A549 treated with RU486 at 1 μM for 4 hours (cell line): Measurements from ENCODE around the gene SPOP. TPM values are rescaled to one million over a fixed set of nuclear protein-coding genes. Genes with fewer than 3 reads are reported as not detected.

Experiments
- total RNA-seq: library from RNA; stranded (reverse); fragments of 200-300 nt; extraction: Qiagen RNA extraction; gene quantifications from 5 replicates; pipeline ENCODE4 v1.2.3, GENCODE V29; 2022; ENCODE audit warnings: low read depth

The SPOP gene
- total RNA-seq = 33.9 to 47.1 TPM (median 37.1 TPM) in 5 replicates

DNA sequence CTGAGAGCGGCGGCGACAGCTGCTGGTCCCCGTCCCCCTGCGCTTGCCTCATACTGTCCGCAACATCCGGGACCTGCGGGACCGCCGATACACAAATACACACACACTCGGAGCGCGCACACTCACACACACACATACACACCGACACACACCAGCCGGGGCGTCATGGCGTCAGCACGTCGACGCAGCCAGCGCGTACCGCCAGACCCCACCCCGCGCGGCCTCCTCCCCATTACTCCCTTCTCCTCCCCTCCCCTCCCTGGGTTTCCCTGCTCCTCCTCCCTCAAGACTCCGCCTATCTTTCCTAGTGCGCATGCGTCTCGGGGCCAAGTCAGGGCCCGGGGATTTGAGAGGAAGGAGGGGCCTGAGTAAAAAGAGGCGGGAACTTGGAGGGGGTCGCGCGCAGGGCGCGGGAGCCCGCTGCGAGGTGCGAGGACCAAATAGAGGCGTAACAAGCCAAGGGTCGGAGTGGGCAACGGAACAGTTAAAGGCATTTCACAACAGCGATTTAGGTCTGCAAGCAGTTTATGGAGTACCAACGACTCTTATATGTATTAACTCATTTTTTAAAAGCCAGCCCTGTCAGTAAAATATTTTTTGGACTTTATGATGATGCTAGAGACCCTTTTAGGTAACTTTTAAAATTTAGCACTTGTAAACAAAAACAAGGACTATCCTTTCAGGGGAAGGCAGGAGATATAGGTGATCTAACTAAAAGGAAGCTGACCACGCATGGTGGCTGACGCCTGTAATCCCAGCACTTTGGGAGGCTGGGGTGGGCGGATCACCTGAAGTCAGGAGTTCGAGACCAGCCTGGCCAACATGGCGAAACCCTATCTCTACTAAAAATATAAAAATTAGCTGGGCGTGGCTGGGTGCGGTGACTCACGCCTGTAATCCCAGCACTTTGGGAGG lies at the start of gene SPOP:
Gene SPOP (minus strand): TSS at position 165 of the 915 bp plus-strand sequence. CDS start 55,287 bp downstream, outside the sequence.

DNA sequence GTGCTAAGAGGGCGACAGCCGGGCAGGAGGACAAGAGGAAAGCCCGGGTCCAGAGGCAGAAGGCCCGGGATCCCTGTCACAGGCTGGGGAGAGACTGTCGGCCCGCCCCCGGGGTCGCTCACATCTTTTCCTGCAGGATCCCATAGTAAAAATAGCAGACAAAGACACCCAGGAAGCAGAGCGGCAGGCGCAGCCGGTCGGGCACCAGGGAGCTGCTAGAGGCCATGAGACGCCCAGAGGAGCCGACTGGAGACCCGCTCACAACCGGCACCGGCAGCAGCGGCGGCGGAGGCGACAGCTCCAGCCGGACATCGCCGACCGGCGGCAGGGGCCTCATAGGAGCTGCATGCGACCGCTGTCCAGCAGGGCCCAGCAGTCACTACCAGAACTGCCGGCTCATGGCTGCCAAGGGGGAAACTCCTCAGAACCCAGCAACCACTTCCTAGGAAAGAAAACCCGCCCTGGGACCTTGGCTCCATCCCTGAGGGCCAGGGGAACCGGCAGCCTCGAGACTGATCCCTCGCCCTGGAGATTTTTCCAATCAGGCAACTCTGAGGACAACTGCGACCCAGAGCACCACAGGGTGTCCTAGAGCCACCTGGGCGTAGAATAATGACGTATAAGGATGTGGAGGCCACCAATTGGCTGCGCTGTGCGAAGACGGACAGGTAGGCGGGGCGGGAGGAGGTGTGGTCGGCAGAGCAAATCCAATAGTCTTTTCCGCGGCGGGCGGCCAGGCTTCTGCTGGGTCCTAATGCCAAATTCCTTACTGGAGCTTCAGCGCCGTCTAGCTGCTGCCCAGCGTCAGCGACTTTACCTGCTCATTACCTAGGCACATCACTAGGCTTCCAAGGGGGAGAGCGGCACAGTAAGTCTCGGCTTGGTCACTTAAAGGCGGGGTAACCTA lies 30.0 kb upstream of the SPOP start, which contains the start of gene SLC35B1:
Gene SLC35B1 (minus strand): TSS at position 357 of the 907 bp plus-strand sequence. CDS start 131 bp downstream, at position 226.

DNA sequence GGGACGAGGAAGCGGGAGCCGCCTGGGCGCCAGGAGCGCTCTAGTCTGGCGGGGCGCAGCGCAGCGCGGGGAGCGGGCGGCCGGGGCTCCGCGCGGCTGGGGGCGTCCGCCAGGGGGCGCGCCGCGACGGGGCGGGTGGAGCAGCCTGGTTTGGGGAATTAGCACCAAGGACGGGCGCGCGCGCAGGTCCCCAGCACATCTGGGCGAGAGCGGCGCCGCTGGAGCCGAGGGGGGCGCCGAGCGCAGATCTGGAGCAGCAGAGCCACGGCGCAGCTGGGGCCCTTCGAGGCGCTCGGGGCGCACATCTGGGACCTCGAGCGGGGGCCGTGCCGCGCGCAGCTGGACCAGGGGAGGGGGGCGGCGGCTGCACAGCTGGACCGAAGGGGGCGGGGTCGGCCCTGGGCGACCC lies 102.2 kb downstream of the SPOP start, which contains the start of gene NXPH3:
Gene NXPH3 (plus strand): TSS at position 193 of the 409 bp plus-strand sequence. CDS start 349 bp downstream, outside the sequence.

Other genes with a start within 250 kb of the SPOP start
- gene NGFR, start 182.8 kb downstream of the SPOP start, total RNA-seq = 0.49 to 0.80 TPM (median 0.67 TPM) in 5 replicates
- 0.15 to 0.37 TPM (median 0.19 TPM) in 5 replicates for gene NXPH3, start 102.2 kb downstream of the SPOP start, total RNA-seq
- 84.0 to 110 TPM (median 90.8 TPM) in 5 replicates for gene SLC35B1, start 29.9 kb upstream of the SPOP start, total RNA-seq
- gene FAM117A, start 86.0 kb upstream of the SPOP start, total RNA-seq = 0.60 to 1.1 TPM (median 0.89 TPM) in 5 replicates
- 25.7 to 30.5 TPM (median 27.2 TPM) in 5 replicates for gene KAT7, start 110.6 kb upstream of the SPOP start, total RNA-seq
- not detected in 5 replicates for gene TAC4, start 170.0 kb upstream of the SPOP start, total RNA-seq